Common myeloid progenitor, CD34-positive (primary cell): ENCODE measurements around the gene RNU7-1.

ENCODE experiments used
- CTCF ChIA-PET: fragments of 350-600 bp; sonication (Branson Sonifier 250); formaldehyde crosslinking; loops from one replicate; lab custom pipeline; 2021; ENCODE audit warnings: antibody characterized with exemption; lab: Charles Lee
- POLR2A ChIA-PET: fragments of 350-600 bp; sonication (Branson Sonifier 250); formaldehyde crosslinking; loops from one replicate; lab custom pipeline; 2021; ENCODE audit warnings: antibody characterized with exemption; lab: Charles Lee
- DNase-seq, 3 donors: peaks; one replicate each; pipeline versions ENCODE4 v3.0.0 to v3.0.0-alpha.2; 2013
- H3K27ac ChIP-seq, 2 experiments: 1 replicate in 1 of 2; 2 replicates in 1 of 2; pipeline ENCODE4 v1.7.0; 2013; ENCODE audit warnings: inconsistent platforms in 2 of 2, low read length in 2 of 2, mild to moderate bottlenecking in 2 of 2, low read depth in 1 of 2, moderate library complexity in 1 of 2; ENCODE audit not compliant: severe bottlenecking in 2 of 2, insufficient read depth in 1 of 2, poor library complexity in 1 of 2
- H3K27me3 ChIP-seq, 5 experiments: replicated peaks in 2 of 5; 1 replicate in 3 of 5; 2 replicates in 2 of 5; pipeline versions ENCODE4 v1.6.1 to v1.7.0; 2013; ENCODE audit warnings: low read length in 4 of 5, mild to moderate bottlenecking in 2 of 5, moderate library complexity in 2 of 5, inconsistent platforms in 1 of 5; ENCODE audit not compliant: insufficient read depth in 5 of 5, control insufficient read depth in 4 of 5
- H3K36me3 ChIP-seq, 4 experiments: 1 replicate in 2 of 4; 2 replicates in 2 of 4; pipeline versions ENCODE4 v1.6.1 to v1.7.0; 2013; ENCODE audit warnings: low read length in 3 of 4, control low read depth in 1 of 4, mild to moderate bottlenecking in 1 of 4; ENCODE audit not compliant: control insufficient read depth in 4 of 4, insufficient read depth in 4 of 4
- H3K4me1 ChIP-seq, 4 experiments: 1 replicate in 3 of 4; 2 replicates in 1 of 4; pipeline versions ENCODE4 v1.6.1 to v1.7.1; 2013; ENCODE audit warnings: low read length in 3 of 4, mild to moderate bottlenecking in 3 of 4, control low read depth in 1 of 4, inconsistent platforms in 1 of 4, moderate library complexity in 1 of 4; ENCODE audit not compliant: control insufficient read depth in 4 of 4, insufficient read depth in 4 of 4; ENCODE audit errors: control extremely low read depth in 1 of 4
- H3K4me3 ChIP-seq, 7 experiments: 1 replicate in 4 of 7; 2 replicates in 3 of 7; pipeline versions ENCODE4 v1.5.1 to v1.7.0; 2013; ENCODE audit warnings: mild to moderate bottlenecking in 7 of 7, low read length in 6 of 7, moderate library complexity in 6 of 7, inconsistent platforms in 2 of 7, low read depth in 2 of 7, control low read depth in 1 of 7; ENCODE audit not compliant: insufficient read depth in 4 of 7, control insufficient read depth in 1 of 7; ENCODE audit errors: extremely low read depth in 1 of 7
- H3K9me3 ChIP-seq, 5 experiments: 1 replicate in 4 of 5; 2 replicates in 1 of 5; pipeline versions ENCODE4 v1.6.1 to v1.7.1; 2013; ENCODE audit warnings: low read length in 4 of 5, mild to moderate bottlenecking in 2 of 5, inconsistent platforms in 1 of 5, low read depth in 1 of 5, moderate library complexity in 1 of 5; ENCODE audit not compliant: control insufficient read depth in 4 of 5, insufficient read depth in 2 of 5; ENCODE audit errors: control extremely low read depth in 1 of 5
- WGBS: methylation state at CpG from one replicate; pipeline ENCODE4 v1.1.5; 2013; ENCODE audit not compliant: insufficient coverage; 5-methylcytosine and 5-hydroxymethylcytosine counted together

RNU7-1 gene

DNA sequence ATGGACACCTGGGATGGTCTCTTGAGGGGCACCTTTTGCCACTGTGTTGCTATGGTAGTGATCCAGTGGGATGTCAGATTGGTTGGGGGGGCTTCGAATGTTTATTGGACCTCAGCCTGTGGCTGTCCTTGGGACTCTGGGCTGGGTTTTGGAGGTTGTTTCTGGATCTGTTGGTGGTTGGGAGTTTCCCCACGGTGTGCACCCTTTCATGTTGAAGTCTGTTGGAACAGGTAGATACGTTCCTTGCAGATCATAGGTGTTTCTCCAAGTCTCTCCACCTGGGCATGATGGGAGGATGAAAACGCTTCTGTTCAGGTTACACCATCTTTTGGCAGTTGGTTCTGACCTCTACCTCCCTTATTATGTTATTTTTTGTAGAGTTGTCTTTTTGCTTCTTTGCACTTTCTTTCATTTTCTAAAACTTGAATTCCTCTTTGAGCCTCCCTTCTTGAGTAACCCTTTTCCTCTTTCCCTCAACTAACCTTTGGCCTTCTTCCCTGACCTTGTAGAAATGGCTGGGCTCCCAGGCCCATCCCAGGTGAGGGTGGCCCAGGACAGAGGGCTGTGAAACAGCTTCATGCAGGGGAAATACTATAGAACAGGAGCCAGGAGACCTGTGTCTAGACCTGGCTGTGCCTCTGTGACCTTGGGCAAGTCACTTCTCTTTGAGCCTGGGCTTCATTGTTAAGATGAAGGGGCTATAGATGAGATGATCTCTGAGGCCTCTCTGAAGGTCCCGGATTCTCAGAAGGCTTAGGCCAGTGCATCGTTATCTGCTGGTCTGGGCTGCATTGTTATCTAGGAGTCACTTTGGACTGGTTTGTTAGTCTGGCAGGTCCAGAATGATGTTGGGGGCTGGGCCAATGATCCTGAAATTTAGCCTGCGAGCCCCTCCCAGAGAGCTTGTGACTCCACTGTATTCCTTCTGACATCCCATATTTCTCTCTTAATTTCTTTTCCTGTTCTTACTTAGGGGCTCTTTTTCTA lies 13.9 kb upstream of the RNU7-1 start:
- no peak for DNase-seq
- CTCF ChIA-PET, result interaction anchor here (1.1 to 2.5 kb wide), 4 partner anchors 8 to 58 kb away, joined by 3 to 14 read pairs (median 5); no protein-coding TSS in a partner anchor
- Histone ChIP-seq H3K4me1 (peaks cover 3 to 43% (median 42%) of the 10 kb centered on the region in 4 experiments), H3K27me3 (no peaks in the 10 kb centered on the region), H3K27ac (peak overlapping the region in 1 of 2 experiments; percentile 73), H3K9me3 (no peaks in the 10 kb centered on the region), H3K4me3 (peak overlapping the region in 6 of 7 experiments; percentile 44 to 84 (median 74)), H3K36me3 (peaks cover 3 to 14% (median 8%) of the 10 kb centered on the region in 4 experiments)
- POLR2A ChIA-PET, result interaction anchor here (3.0 kb wide), 1 partner anchor 14 kb away, joined by 8 read pairs; the partner anchor contains the start of genes C12orf57 and RNU7-1
- 97% methylated on average over 5 of the region's 7 CpGs for WGBS

GRCh38 chr12:6932766-6933165 lies 10.8 kb upstream of the RNU7-1 start:
- no peak overlapping the region for H3K27ac ChIP-seq
- peaks cover 3 to 31% (median 17%) of the 10 kb centered on the region in 4 experiments for H3K36me3 ChIP-seq
- WGBS, result 83% methylated on average over 1 of the region's 1 CpG
- DNase-seq, result no peak
- H3K4me3 ChIP-seq, result no peak overlapping the region
- CTCF ChIA-PET, result interaction anchor here (1.0 to 1.9 kb wide), 4 partner anchors 9 to 63 kb away, joined by 3 to 5 read pairs (median 4); no protein-coding TSS in a partner anchor
- H3K27me3 ChIP-seq, result no peaks in the 10 kb centered on the region
- peaks cover 3 to 41% (median 33%) of the 10 kb centered on the region in 4 experiments for H3K4me1 ChIP-seq
- no peaks in the 10 kb centered on the region for H3K9me3 ChIP-seq
- POLR2A ChIA-PET, result interaction anchor here (1.4 kb wide), 1 partner anchor 11 kb away, joined by 5 read pairs; the partner anchor contains the start of genes C12orf57 and RNU7-1

DNA sequence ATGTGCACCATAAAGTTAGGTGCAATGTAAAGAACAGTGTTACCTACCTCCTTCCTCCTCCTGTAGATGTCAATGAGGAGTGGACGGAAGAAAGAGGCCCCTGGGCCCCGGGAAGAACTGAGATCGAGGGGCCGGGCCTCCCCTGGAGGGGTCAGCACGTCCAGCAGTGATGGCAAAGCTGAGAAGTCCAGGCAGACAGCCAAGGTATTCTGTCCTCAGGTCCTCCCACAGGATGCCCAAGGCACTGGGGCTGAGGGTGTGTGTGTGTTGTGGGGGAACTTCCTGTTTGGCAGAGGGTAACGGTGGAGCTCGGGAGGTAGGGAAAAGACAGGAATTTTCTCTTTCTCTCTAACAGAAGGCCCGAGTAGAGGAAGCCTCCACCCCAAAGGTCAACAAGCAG lies 9.5 kb upstream of the RNU7-1 start:
- DNase-seq, result no peak
- ChIA-PET CTCF (interaction anchor here (1.2 to 8.5 kb wide), 6 partner anchors 10 to 64 kb away, joined by 3 to 124 read pairs (median 8); partner anchors contain the start of genes C12orf57, RNU7-1 and SPSB2), POLR2A (no interaction called here)
- peaks cover 3 to 32% (median 17%) of the 10 kb centered on the region in 4 experiments for H3K36me3 ChIP-seq
- no peaks in the 10 kb centered on the region for H3K27me3 ChIP-seq
- H3K4me1 ChIP-seq, result peaks cover 3 to 39% (median 34%) of the 10 kb centered on the region in 4 experiments
- 68% methylated on average over 4 of the region's 8 CpGs for WGBS
- no peak overlapping the region for H3K4me3 ChIP-seq
- H3K27ac ChIP-seq, result no peak overlapping the region
- no peaks in the 10 kb centered on the region for H3K9me3 ChIP-seq

GRCh38 chr12:6935371-6936193 lies 8.0 kb upstream of the RNU7-1 start:
- Histone ChIP-seq H3K9me3 (no peaks in the 10 kb centered on the region), H3K4me1 (peaks cover 0 to 29% (median 27%) of the 10 kb centered on the region in 4 experiments), H3K36me3 (peaks cover 3 to 36% (median 21%) of the 10 kb centered on the region in 4 experiments), H3K4me3 (peak overlapping the region in 1 of 7 experiments; percentile 11), H3K27me3 (no peaks in the 10 kb centered on the region), H3K27ac (peak overlapping the region in 1 of 2 experiments; percentile 58)
- ChIA-PET CTCF (interaction anchor here (0.9 to 8.5 kb wide), 8 partner anchors 10 to 173 kb away, joined by 3 to 124 read pairs (median 4); no protein-coding TSS in a partner anchor), POLR2A (no interaction called here)
- no peak for DNase-seq
- WGBS, result 91% methylated on average over 11 of the region's 14 CpGs

- ChIA-PET POLR2A (interaction anchor here (0.6 to 1.8 kb wide), 2 partner anchors 8 to 63 kb away, joined by 4 to 5 read pairs; partner anchors contain the start of genes ATN1 and SPSB2), CTCF (interaction anchor here (1.0 to 8.5 kb wide), 5 partner anchors 13 to 32 kb away, joined by 3 to 124 read pairs (median 3); no protein-coding TSS in a partner anchor)
- H3K36me3 ChIP-seq, result peaks cover 3 to 43% (median 25%) of the 10 kb centered on the region in 4 experiments
- no peaks in the 10 kb centered on the region for H3K9me3 ChIP-seq
- H3K27me3 ChIP-seq, result no peaks in the 10 kb centered on the region
- 75% methylated on average over 2 of the region's 3 CpGs for WGBS
- no peak for DNase-seq
- H3K4me1 ChIP-seq, result peaks cover 0 to 29% (median 27%) of the 10 kb centered on the region in 4 experiments
- H3K4me3 ChIP-seq, result peak overlapping the region in 3 of 7 experiments; percentile 11 to 87 (median 82)
- peak overlapping the region in 1 of 2 experiments; percentile 58 for H3K27ac ChIP-seq
These were observed 7.4 kb upstream of the RNU7-1 start for GRCh38 chr12:6936194-6936635.
